Astrocyte (in vitro differentiated cells and primary cell): ENCODE measurements around the gene CD226. TPM values are rescaled to one million over a fixed set of nuclear protein-coding genes. Genes with fewer than 3 reads are reported as not detected.

Source experiments
- DNase-seq: peaks from one replicate; pipeline ENCODE4 v3.0.0-alpha.2; 2010; ENCODE audit warnings: low read depth
- FAIRE-seq: peaks from 2 replicates; lab custom pipeline; 2011; peaks lifted over from hg19 to GRCh38; lab: Jason Lieb, UNC
- H2AFZ ChIP-seq: 2 replicates; pipeline ENCODE4 v1.6.0; 2012; ENCODE audit warnings: low read depth, low read length, inconsistent platforms
- H3K27ac ChIP-seq: 2 replicates; pipeline ENCODE4 v1.5.1; 2011; ENCODE audit warnings: low read depth, low read length, inconsistent platforms
- H3K27me3 ChIP-seq: 2 replicates; pipeline ENCODE4 v1.6.0; 2011; ENCODE audit warnings: low read length, inconsistent platforms; ENCODE audit not compliant: insufficient read depth
- H3K36me3 ChIP-seq: 2 replicates; pipeline ENCODE4 v1.5.1; 2011; ENCODE audit warnings: low read length, inconsistent platforms; ENCODE audit not compliant: insufficient read depth
- H3K4me1 ChIP-seq: 2 replicates; pipeline ENCODE4 v1.5.1; 2011; ENCODE audit warnings: low read length, inconsistent platforms; ENCODE audit not compliant: insufficient read depth
- H3K4me2 ChIP-seq: 2 replicates; pipeline ENCODE4 v1.6.0; 2012; ENCODE audit warnings: low read length, inconsistent platforms
- H3K4me3 ChIP-seq: 2 replicates; pipeline ENCODE4 v1.5.1; 2011; ENCODE audit warnings: low read depth, mild to moderate bottlenecking, low read length, inconsistent platforms; ENCODE audit not compliant: insufficient read depth
- H3K79me2 ChIP-seq: 2 replicates; pipeline ENCODE4 v1.6.0; 2012; ENCODE audit warnings: mild to moderate bottlenecking, low read length, inconsistent platforms; ENCODE audit not compliant: insufficient read depth
- H3K9ac ChIP-seq: 2 replicates; pipeline ENCODE4 v1.6.0; 2012; ENCODE audit warnings: mild to moderate bottlenecking, low read length, inconsistent platforms
- H3K9me3 ChIP-seq: 2 replicates; pipeline ENCODE4 v1.5.1; 2012; ENCODE audit warnings: low read depth, mild to moderate bottlenecking, low read length, inconsistent platforms; ENCODE audit not compliant: insufficient read depth
- H4K20me1 ChIP-seq: 2 replicates; pipeline ENCODE4 v1.6.0; 2012; ENCODE audit warnings: low read length, inconsistent platforms; ENCODE audit not compliant: insufficient read depth
- H3K27ac Mint-ChIP-seq: one replicate; pipeline ENCODE4 v1.8.0; 2021; ENCODE audit warnings: mild to moderate bottlenecking, mixed read lengths; ENCODE audit not compliant: unreplicated experiment
- H3K27me3 Mint-ChIP-seq: one replicate; pipeline ENCODE4 v1.8.0; 2021; ENCODE audit warnings: low read depth, mixed read lengths; ENCODE audit not compliant: unreplicated experiment
- H3K36me3 Mint-ChIP-seq: one replicate; pipeline ENCODE4 v1.8.0; 2021; ENCODE audit warnings: low read depth, mixed read lengths; ENCODE audit not compliant: unreplicated experiment
- H3K4me1 Mint-ChIP-seq: one replicate; pipeline ENCODE4 v1.8.0; 2021; ENCODE audit warnings: low read depth, mixed read lengths; ENCODE audit not compliant: unreplicated experiment
- H3K4me3 Mint-ChIP-seq: one replicate; pipeline ENCODE4 v1.8.0; 2021; ENCODE audit warnings: mild to moderate bottlenecking, moderate library complexity, mixed read lengths; ENCODE audit not compliant: unreplicated experiment
- H3K9me3 Mint-ChIP-seq: one replicate; pipeline ENCODE4 v1.8.0; 2021; ENCODE audit warnings: mild to moderate bottlenecking, mixed read lengths; ENCODE audit not compliant: unreplicated experiment
- CTCF ChIP-seq: IDR thresholded peaks from 2 replicates; pipeline ENCODE4 v1.5.1; 2011; ENCODE audit warnings: low read depth, mild to moderate bottlenecking, inconsistent platforms, low read length, moderate library complexity; ENCODE audit not compliant: insufficient read depth
- EZH2 ChIP-seq: IDR thresholded peaks from 2 replicates; pipeline ENCODE4 v1.6.1; 2012; ENCODE audit warnings: mild to moderate bottlenecking, low read length, inconsistent platforms; ENCODE audit not compliant: insufficient read depth
- total RNA-seq: library from RNA; stranded (reverse); gene quantifications from 2 replicates; pipeline ENCODE4 v1.2.1, GENCODE V29; 2021

The CD226 gene
- total RNA-seq, 1 donor from 2014 or later = 0.07 TPM

DNA sequence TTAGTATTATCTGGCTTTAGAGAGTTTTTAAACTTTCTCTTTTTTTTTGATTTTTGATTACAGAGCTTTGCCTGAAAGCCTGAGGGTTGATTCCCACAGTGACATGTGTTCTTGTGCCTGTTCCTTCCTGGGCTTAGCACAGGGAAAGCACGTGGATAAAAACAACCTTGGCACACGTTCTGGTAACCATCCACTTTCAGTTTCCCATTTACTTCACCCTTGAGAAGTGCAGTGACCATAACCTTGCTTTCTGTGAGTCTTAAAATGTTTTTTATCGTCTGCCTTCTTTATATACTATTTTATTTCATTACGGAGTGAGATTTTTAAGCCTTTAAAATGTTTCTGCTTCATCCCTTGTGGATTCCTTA lies 11.5 kb downstream of the CD226 start:
- peaks cover 5% of the 10 kb centered on the region for H3K4me1 Mint-ChIP-seq
- no peak for FAIRE-seq
- DNase-seq = no peak
- H3K9me3 Mint-ChIP-seq = no peaks in the 10 kb centered on the region
- H3K4me3 ChIP-seq = no peak overlapping the region
- H3K9me3 ChIP-seq = no peaks in the 10 kb centered on the region
- no peak overlapping the region for H3K27ac ChIP-seq
- no peak overlapping the region for H3K27ac Mint-ChIP-seq
- no peaks in the 10 kb centered on the region for H3K27me3 Mint-ChIP-seq
- TF ChIP-seq EZH2 (no peak), CTCF (no peak)
- no peaks in the 10 kb centered on the region for H3K36me3 ChIP-seq
- no peaks in the 10 kb centered on the region for H3K36me3 Mint-ChIP-seq
- H3K9ac ChIP-seq = no peak overlapping the region
- H3K79me2 ChIP-seq = no peaks in the 10 kb centered on the region
- H3K4me2 ChIP-seq = no peak overlapping the region
- no peaks in the 10 kb centered on the region for H3K27me3 ChIP-seq
- H4K20me1 ChIP-seq = no peaks in the 10 kb centered on the region
- no peak overlapping the region for H2AFZ ChIP-seq
- H3K4me3 Mint-ChIP-seq = no peak overlapping the region
- H3K4me1 ChIP-seq = no peaks in the 10 kb centered on the region

DNA sequence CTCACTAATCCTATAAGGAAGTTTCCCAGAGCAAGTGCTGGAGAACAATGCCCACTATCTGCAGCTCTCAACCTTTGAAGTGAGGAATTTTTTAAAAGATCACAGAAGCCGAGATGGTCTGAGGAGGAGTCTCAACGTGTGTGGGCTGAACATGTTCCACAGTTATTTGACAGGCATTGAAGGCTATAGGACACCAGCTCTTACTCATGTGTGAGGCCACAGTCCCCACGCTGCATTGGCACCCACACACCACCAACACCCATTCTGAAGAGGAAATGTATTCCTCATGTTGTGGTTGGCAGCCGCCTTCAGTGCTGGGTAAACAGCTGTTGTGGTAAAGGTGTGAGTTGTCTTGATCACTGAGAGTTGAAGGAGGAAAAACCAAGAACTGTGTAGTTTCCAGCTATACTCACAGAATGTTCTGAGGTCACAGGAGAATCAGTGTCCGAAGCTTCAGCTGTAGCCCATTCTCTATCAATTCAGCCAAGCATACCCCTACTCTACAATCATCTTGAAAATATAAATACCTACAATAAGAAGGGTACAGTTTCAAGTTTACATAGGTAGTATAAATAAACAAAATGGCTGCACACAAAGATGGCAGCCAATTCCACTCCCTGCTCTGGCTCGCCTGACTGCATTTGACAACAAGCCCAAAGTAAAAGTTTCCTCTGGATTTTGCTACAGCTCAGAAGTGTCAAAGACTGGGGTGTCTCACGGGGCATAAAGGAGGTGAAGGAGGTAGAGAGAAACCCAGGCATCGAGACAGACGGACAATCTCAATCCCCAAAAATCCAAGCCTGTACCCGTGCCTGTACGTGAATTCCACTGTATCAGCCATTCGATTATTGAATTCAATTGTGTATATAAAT lies 12.1 kb downstream of the CD226 start:
- H3K4me1 ChIP-seq = no peaks in the 10 kb centered on the region
- no peak overlapping the region for H3K27ac ChIP-seq
- no peaks in the 10 kb centered on the region for H3K27me3 ChIP-seq
- no peak for FAIRE-seq
- no peaks in the 10 kb centered on the region for H3K36me3 ChIP-seq
- H3K79me2 ChIP-seq = no peaks in the 10 kb centered on the region
- peak; percentile 39 for DNase-seq
- H3K9me3 ChIP-seq = no peaks in the 10 kb centered on the region
- H3K9me3 Mint-ChIP-seq = no peaks in the 10 kb centered on the region
- H3K4me3 ChIP-seq = no peak overlapping the region
- H2AFZ ChIP-seq = peak overlapping the region; percentile 21
- H3K4me1 Mint-ChIP-seq = peaks cover 5% of the 10 kb centered on the region
- H3K9ac ChIP-seq = no peak overlapping the region
- H3K4me3 Mint-ChIP-seq = no peak overlapping the region
- H3K4me2 ChIP-seq = no peak overlapping the region
- no peak for TF ChIP-seq CTCF
- TF ChIP-seq EZH2 = no peak
- no peak overlapping the region for H3K27ac Mint-ChIP-seq
- H3K36me3 Mint-ChIP-seq = no peaks in the 10 kb centered on the region
- no peaks in the 10 kb centered on the region for H4K20me1 ChIP-seq
- no peaks in the 10 kb centered on the region for H3K27me3 Mint-ChIP-seq
